HepG2 (cell line): ENCODE measurements around the gene TRMT2A. TPM values are rescaled to one million over a fixed set of nuclear protein-coding genes. Genes with fewer than 3 reads are reported as not detected.

ENCODE experiments used
- ATAC-seq: fragments of 200-7000 bp; cut with Tn5 transposase; 3 replicates; pipeline ENCODE4 v1.9.1; 2020; ENCODE audit warnings: mild to moderate bottlenecking, moderate library complexity
- BruUV-seq: library from RNA; stranded (reverse); fragments of 400-500 nt; replicated peaks from 2 replicates; lab custom pipeline; 2021; lab: Mats Ljungman, UMichigan
- CTCF ChIA-PET: fragments of 300-600 bp; formaldehyde crosslinking; extraction: SDS; loops from one replicate; lab custom pipeline; 2021; ENCODE audit warnings: low total read pairs, inconsistent platforms, low intra/inter-chr PET ratio; lab: Yijun Ruan, JAX
- POLR2A ChIA-PET: fragments of 350-600 bp; sonication (Branson Sonifier 250); formaldehyde crosslinking; loops from one replicate; lab custom pipeline; 2020; ENCODE audit warnings: antibody characterized with exemption, inconsistent platforms; lab: Yijun Ruan, JAX
- DNase-seq: peaks from one replicate; pipeline ENCODE4 v3.0.0-alpha.2; 2015; ENCODE audit warnings: low spot score
- FAIRE-seq: peaks from 3 replicates; lab custom pipeline; 2011; peaks lifted over from hg19 to GRCh38; lab: Jason Lieb, UNC
- H2AFZ ChIP-seq: one replicate; pipeline ENCODE4 v1.6.1; 2011; ENCODE audit warnings: low read length, inconsistent platforms
- H3K27ac ChIP-seq: fragments of 300-600 bp; 3 replicates; pipeline ENCODE4 v1.8.0; 2011; ENCODE audit warnings: mixed run types, mild to moderate bottlenecking, mixed read lengths, low read length, inconsistent platforms; ENCODE audit not compliant: insufficient read depth; ENCODE audit errors: extremely low read length
- H3K27me3 ChIP-seq, 2 experiments: fragments of 200-600 bp in 1 of 2; 2 replicates in 1 of 2; 3 replicates in 1 of 2; pipeline versions ENCODE4 v1.6.0 to v1.8.0; 2011; ENCODE audit warnings: low read length in 2 of 2, mild to moderate bottlenecking in 2 of 2, moderate library complexity in 2 of 2, inconsistent platforms in 1 of 2; ENCODE audit not compliant: insufficient read depth in 2 of 2, control insufficient read depth in 1 of 2
- H3K36me3 ChIP-seq, 2 experiments: fragments of 200-600 bp in 1 of 2; replicated peaks in 1 of 2; 2 replicates in 1 of 2; 3 replicates in 1 of 2; pipeline versions ENCODE4 v1.5.1 to v1.8.0; 2011; ENCODE audit warnings: low read length in 2 of 2, inconsistent platforms in 1 of 2; ENCODE audit not compliant: insufficient read depth in 2 of 2, control insufficient read depth in 1 of 2
- H3K4me1 ChIP-seq: 2 replicates; pipeline ENCODE4 v1.5.1; 2012; ENCODE audit warnings: low read length, inconsistent platforms; ENCODE audit not compliant: insufficient read depth
- H3K4me2 ChIP-seq: 2 replicates; pipeline ENCODE4 v1.6.0; 2011; ENCODE audit warnings: low read depth, low read length, inconsistent platforms
- H3K4me3 ChIP-seq, 3 experiments: fragments of 200-600 bp in 1 of 3; sonication (generic), shearing (Covaris generic) in 1 of 3; replicated peaks in 1 of 3; 2 replicates each; pipeline ENCODE4 v1.5.1; 2011 to 2016; ENCODE audit warnings: low read length in 3 of 3, inconsistent platforms in 2 of 3, low read depth in 2 of 3, mild to moderate bottlenecking in 2 of 3, control low read depth in 1 of 3, mixed read lengths in 1 of 3; ENCODE audit not compliant: insufficient read depth in 1 of 3
- H3K79me2 ChIP-seq: one replicate; pipeline ENCODE4 v1.6.1; 2011; ENCODE audit warnings: low read length, inconsistent platforms; ENCODE audit not compliant: insufficient read depth
- H3K9ac ChIP-seq: 2 replicates; pipeline ENCODE4 v1.6.0; 2011; ENCODE audit warnings: mild to moderate bottlenecking, low read depth, low read length, inconsistent platforms; ENCODE audit not compliant: insufficient read depth
- H3K9me3 ChIP-seq: 2 replicates; pipeline ENCODE4 v1.5.1; 2012; ENCODE audit warnings: mild to moderate bottlenecking, low read length
- H4K20me1 ChIP-seq: 2 replicates; pipeline ENCODE4 v1.6.0; 2011; ENCODE audit warnings: inconsistent platforms, mild to moderate bottlenecking, low read length, moderate library complexity; ENCODE audit not compliant: insufficient read depth
- ARNT ChIP-seq: fragments of 450-650 bp; IDR thresholded peaks from 2 replicates; pipeline ENCODE4 v1.6.1; 2017
- BCL6 ChIP-seq: IDR thresholded peaks from 2 replicates; pipeline ENCODE4 v1.6.1; 2016; ENCODE audit warnings: missing genetic modification reagents, missing compliant biosample characterization
- CENPBD1 ChIP-seq: sonication (generic); formaldehyde crosslinking; IDR thresholded peaks from 2 replicates; pipeline ENCODE4 v1.8.0; 2022; ENCODE audit warnings: missing genetic modification reagents, low read depth, mild to moderate bottlenecking, borderline replicate concordance
- JUN ChIP-seq: sonication (generic); formaldehyde crosslinking; IDR thresholded peaks from 2 replicates; pipeline ENCODE4 v1.4.0; 2020; ENCODE audit warnings: mild to moderate bottlenecking, missing genetic modification reagents
- NKX3-1 ChIP-seq: sonication (generic); formaldehyde crosslinking; IDR thresholded peaks from 2 replicates; pipeline ENCODE4 v1.5.0; 2020; ENCODE audit warnings: missing genetic modification reagents
- ZBTB25 ChIP-seq: IDR thresholded peaks from 2 replicates; pipeline ENCODE4 v1.6.1; 2018; ENCODE audit warnings: missing genetic modification reagents
- ZBTB7A ChIP-seq: sonication (generic); formaldehyde crosslinking; IDR thresholded peaks from 2 replicates; pipeline ENCODE4 v1.8.0; 2022; ENCODE audit warnings: mild to moderate bottlenecking, missing genetic modification reagents
- ZNF232 ChIP-seq: sonication (generic); formaldehyde crosslinking; IDR thresholded peaks from 2 replicates; pipeline ENCODE4 v1.4.0; 2020; ENCODE audit warnings: missing genetic modification reagents, borderline replicate concordance
- ZNF251 ChIP-seq: sonication (generic); formaldehyde crosslinking; IDR thresholded peaks from 2 replicates; pipeline ENCODE4 v1.9.0; 2021; ENCODE audit warnings: mild to moderate bottlenecking, missing genetic modification reagents
- ZNF335 ChIP-seq: sonication (generic); formaldehyde crosslinking; IDR thresholded peaks from 2 replicates; pipeline ENCODE4 v1.4.0; 2020; ENCODE audit warnings: missing genetic modification reagents
- ZNF337 ChIP-seq: sonication (generic); formaldehyde crosslinking; IDR thresholded peaks from 2 replicates; pipeline ENCODE4 v1.5.1; 2020; ENCODE audit warnings: missing genetic modification reagents, low read depth, mild to moderate bottlenecking, borderline replicate concordance
- ZNF451 ChIP-seq: sonication (generic); formaldehyde crosslinking; IDR thresholded peaks from 2 replicates; pipeline ENCODE4 v1.5.0; 2020; ENCODE audit warnings: mild to moderate bottlenecking, missing genetic modification reagents
- ZNF460 ChIP-seq: sonication (generic); formaldehyde crosslinking; IDR thresholded peaks from 2 replicates; pipeline ENCODE4 v1.5.1; 2020; ENCODE audit warnings: missing genetic modification reagents, mild to moderate bottlenecking, borderline replicate concordance
- ZNF567 ChIP-seq: sonication (generic); formaldehyde crosslinking; IDR thresholded peaks from 2 replicates; pipeline ENCODE4 v1.8.1; 2023; ENCODE audit warnings: mild to moderate bottlenecking, missing genetic modification reagents, borderline replicate concordance
- ZNF619 ChIP-seq: sonication (generic); formaldehyde crosslinking; IDR thresholded peaks from 2 replicates; pipeline ENCODE4 v1.4.0; 2020; ENCODE audit warnings: mild to moderate bottlenecking, missing genetic modification reagents
- ZNF7 ChIP-seq: IDR thresholded peaks from 2 replicates; pipeline ENCODE4 v1.6.1; 2016; ENCODE audit warnings: missing biosample characterization, missing genetic modification reagents
- ZSCAN31 ChIP-seq: sonication (generic); formaldehyde crosslinking; IDR thresholded peaks from 2 replicates; pipeline ENCODE4 v1.5.0; 2020; ENCODE audit warnings: low read depth, mild to moderate bottlenecking, missing genetic modification reagents
- WGBS: methylation state at CpG from one replicate; pipeline ENCODE4 v1.1.6; 2017; ENCODE audit warnings: low lambda C conversion rate; 5-methylcytosine and 5-hydroxymethylcytosine counted together
- in situ Hi-C: cut with HindIII; loops from 2 replicates; pipeline ENCODE4 v1.10.0; 2017; ENCODE audit warnings: low pct_unique_long_range_greater_than_20kb; ENCODE audit not compliant: extremely low pct_ligation_motif_present
- intact Hi-C: fragments of 100-400 bp; cut with micrococcal nuclease; formaldehyde crosslinking; loops from one replicate; pipeline ENCODE4 v1.10.0; 2022; ENCODE audit not compliant: unreplicated experiment
- polyA plus RNA-seq, 8 experiments: library from polyadenylated mRNA; depleted of rRNA in 3 of 8; stranded (reverse) in 7 of 8; unstranded in 1 of 8; fragments of >200 nt; fragmentation: Illumina TruSeq in 4 of 8; extraction: Trizol in 4 of 8; gene quantifications; 2 replicates each; pipeline versions ENCODE4 v1.2.1 to v1.2.3, GENCODE V29; 2011 to 2016; ENCODE audit warnings: low read depth in 4 of 8, missing spikeins in 1 of 8, mixed read lengths in 1 of 8; ENCODE audit not compliant: insufficient read depth in 1 of 8
- total RNA-seq, 5 experiments: library from RNA; depleted of rRNA; stranded (reverse); fragments of >200 nt; fragmentation: Illumina TruSeq; extraction: Trizol; gene quantifications; 2 replicates each; pipeline ENCODE4 v1.2.3, GENCODE V29; 2016; ENCODE audit warnings: low read depth in 1 of 5

Gene TRMT2A
- total and polyA plus RNA-seq, 2 of the 13 experiments (the other 11 are each of a cell fraction or from before 2014, with no cell fraction given) = 24.0 to 30.3 TPM

GRCh38 chr22:20137113-20137512, 20.1 kb upstream of the TRMT2A start:
- Histone ChIP-seq H3K4me3 (no peak overlapping the region), H3K27ac (no peak overlapping the region), H3K9ac (no peak overlapping the region), H3K79me2 (peaks cover 17% of the 10 kb centered on the region), H3K9me3 (no peaks in the 10 kb centered on the region), H3K4me2 (no peak overlapping the region), H4K20me1 (0 out of 2 replicates have a peak, but pooled peaks cover 6% of the 10 kb centered on the region), H2AFZ (no peak overlapping the region), H3K27me3 (no peaks in the 10 kb centered on the region), H3K36me3 (peaks cover 1 to 5% of the 10 kb centered on the region in 2 experiments; a peak in 2 of 5 replicates), H3K4me1 (peaks cover 13% of the 10 kb centered on the region; the same call in 1 of the 2 replicates)
- ChIA-PET POLR2A (no interaction called here), CTCF (no interaction called here)
- 93% methylated on average over 3 of the region's 13 CpGs for WGBS
- in situ Hi-C loops = no loop called here
- DNase-seq (no peak), FAIRE-seq (no peak), ATAC-seq (no peak)
- TF ChIP-seq JUN (CRISPR knock-in tag) = no peak
- no peak for TF ChIP-seq ZBTB7A (CRISPR knock-in tag)
- no peak for TF ChIP-seq ARNT
- TF ChIP-seq NKX3-1 (CRISPR knock-in tag) = no peak
- no peak for TF ChIP-seq ZNF567
- no peak for TF ChIP-seq ZBTB25 (CRISPR knock-in tag)
- TF ChIP-seq ZNF451 (CRISPR knock-in tag) = no peak
- no peak for TF ChIP-seq ZNF337 (CRISPR knock-in tag)
- no peak for TF ChIP-seq ZNF335 (CRISPR knock-in tag)
- no peak for TF ChIP-seq ZNF251 (CRISPR knock-in tag)
- TF ChIP-seq CENPBD1 (CRISPR knock-in tag) = no peak
- no peak for TF ChIP-seq ZSCAN31 (CRISPR knock-in tag)
- no peak for TF ChIP-seq BCL6
- no peak for TF ChIP-seq ZNF232
- TF ChIP-seq ZNF619 = no peak
- TF ChIP-seq ZNF7 (CRISPR knock-in tag) = no peak
- no peak for TF ChIP-seq ZNF460 (CRISPR knock-in tag)
- intact Hi-C loops = no loop called here
- no TSS peak for BruUV-seq
